Caco-2 (cell line): Measurements from ENCODE around the gene UFSP1. TPM values are rescaled to one million over a fixed set of nuclear protein-coding genes. Genes with fewer than 3 reads are reported as not detected.

Source experiments
- BruUV-seq: library from RNA; stranded (reverse); fragments of 400-500 nt; replicated peaks from 2 replicates; lab custom pipeline; 2021; lab: Mats Ljungman, UMichigan
- CTCF ChIA-PET: fragments of 300-600 bp; sonication (Branson Sonifier 250); formaldehyde crosslinking; loops from one replicate; lab custom pipeline; 2022; ENCODE audit warnings: antibody characterized with exemption; lab: Charles Lee
- POLR2A ChIA-PET: fragments of 300-600 bp; sonication (Branson Sonifier 250); formaldehyde crosslinking; loops from one replicate; lab custom pipeline; 2022; ENCODE audit warnings: antibody characterized with exemption; lab: Charles Lee
- DNase-seq, 2 experiments: peaks; one replicate each; pipeline versions ENCODE4 v3.0.0 to v3.0.0-alpha.2; 2020 to 2022
- H3K27me3 ChIP-seq: replicated peaks from 2 replicates; pipeline ENCODE4 v1.6.0; 2011; ENCODE audit warnings: low read length; ENCODE audit not compliant: control insufficient read depth, insufficient read depth
- H3K36me3 ChIP-seq: 2 replicates; pipeline ENCODE4 v1.5.1; 2011; ENCODE audit warnings: low read length; ENCODE audit not compliant: control insufficient read depth, insufficient read depth
- H3K4me1 ChIP-seq: fragments of 250-450 bp; sonication (Bioruptor Pico); 2 replicates; pipeline ENCODE4 v1.5.1; 2020; ENCODE audit warnings: mild to moderate bottlenecking
- H3K4me3 ChIP-seq: 2 replicates; pipeline ENCODE4 v1.5.1; 2011; ENCODE audit warnings: low read depth, mild to moderate bottlenecking, control low read depth, low read length
- H3K9me3 ChIP-seq: fragments of 250-450 bp; sonication (Bioruptor Pico); 2 replicates; pipeline ENCODE4 v1.5.1; 2020; ENCODE audit warnings: mild to moderate bottlenecking, moderate library complexity
- H3K27ac Mint-ChIP-seq: one replicate; pipeline ENCODE4 v1.8.0; 2022; ENCODE audit warnings: mixed read lengths; ENCODE audit not compliant: unreplicated experiment
- H3K27me3 Mint-ChIP-seq: one replicate; pipeline ENCODE4 v1.8.0; 2022; ENCODE audit warnings: mixed read lengths; ENCODE audit not compliant: insufficient read depth, unreplicated experiment
- H3K36me3 Mint-ChIP-seq: one replicate; pipeline ENCODE4 v1.8.0; 2022; ENCODE audit warnings: mild to moderate bottlenecking, mixed read lengths; ENCODE audit not compliant: insufficient read depth, unreplicated experiment
- H3K4me1 Mint-ChIP-seq: one replicate; pipeline ENCODE4 v1.8.0; 2022; ENCODE audit warnings: low read depth, mixed read lengths; ENCODE audit not compliant: unreplicated experiment
- H3K4me3 Mint-ChIP-seq: one replicate; pipeline ENCODE4 v1.8.0; 2022; ENCODE audit warnings: mild to moderate bottlenecking, moderate library complexity, mixed read lengths; ENCODE audit not compliant: unreplicated experiment
- H3K9me3 Mint-ChIP-seq: one replicate; pipeline ENCODE4 v1.8.0; 2022; ENCODE audit warnings: mixed read lengths; ENCODE audit not compliant: unreplicated experiment
- intact Hi-C: fragments of 100-400 bp; cut with micrococcal nuclease; formaldehyde crosslinking; loops from one replicate; pipeline ENCODE4 v1.10.0; 2022; ENCODE audit not compliant: unreplicated experiment
- total RNA-seq: library from RNA; stranded (reverse); gene quantifications from 2 replicates; pipeline ENCODE4 v1.2.3, GENCODE V29; 2022
- TF ChIP-seq, protein P1 (sequence below), 2 experiments: fragments of 200-600 bp in 1 of 2; IDR thresholded peaks; 1 replicate in 1 of 2; 2 replicates in 1 of 2; pipeline versions ENCODE4 v1.5.1 to v1.8.0; 2011 to 2022; ENCODE audit warnings: antibody characterized with exemption in 1 of 2, control low read depth in 1 of 2, inconsistent platforms in 1 of 2, low read depth in 1 of 2, low read length in 1 of 2, mild to moderate bottlenecking in 1 of 2, moderate library complexity in 1 of 2; ENCODE audit not compliant: insufficient read depth in 1 of 2, severe bottlenecking in 1 of 2, unreplicated experiment in 1 of 2

Gene UFSP1
- total RNA-seq, 1 experiment from 2014 or later: 4.6 TPM

DNA sequence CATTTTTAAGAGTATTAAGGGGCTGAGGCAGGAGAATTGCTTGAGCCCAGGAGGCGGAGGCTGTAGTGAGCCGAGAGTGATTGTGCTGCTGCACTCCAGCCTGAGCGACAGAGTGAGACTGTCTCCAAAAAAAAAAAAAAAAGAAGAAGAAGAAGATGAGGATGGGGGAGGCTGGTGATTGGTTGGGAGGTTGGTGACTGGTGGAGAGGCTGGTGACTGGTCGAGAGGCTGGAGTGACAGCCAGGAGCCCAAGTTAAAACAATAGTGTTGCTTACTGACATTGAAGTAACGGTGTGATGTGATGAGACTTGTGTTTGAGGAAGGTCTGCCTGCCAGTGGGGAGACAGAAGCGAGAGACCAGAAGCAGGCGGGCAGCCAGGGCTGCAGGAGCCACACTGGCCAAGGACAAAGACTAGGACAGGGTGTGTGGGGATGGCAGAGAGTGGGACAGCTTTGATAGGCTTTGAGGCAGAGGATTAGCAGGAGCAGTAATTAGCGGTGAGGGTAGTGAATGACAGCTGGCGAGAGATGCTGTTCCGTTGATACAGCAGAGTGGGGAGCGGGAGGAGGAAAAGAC lies 9.7 kb downstream of the UFSP1 start:
- TF ChIP-seq, protein P1, sequence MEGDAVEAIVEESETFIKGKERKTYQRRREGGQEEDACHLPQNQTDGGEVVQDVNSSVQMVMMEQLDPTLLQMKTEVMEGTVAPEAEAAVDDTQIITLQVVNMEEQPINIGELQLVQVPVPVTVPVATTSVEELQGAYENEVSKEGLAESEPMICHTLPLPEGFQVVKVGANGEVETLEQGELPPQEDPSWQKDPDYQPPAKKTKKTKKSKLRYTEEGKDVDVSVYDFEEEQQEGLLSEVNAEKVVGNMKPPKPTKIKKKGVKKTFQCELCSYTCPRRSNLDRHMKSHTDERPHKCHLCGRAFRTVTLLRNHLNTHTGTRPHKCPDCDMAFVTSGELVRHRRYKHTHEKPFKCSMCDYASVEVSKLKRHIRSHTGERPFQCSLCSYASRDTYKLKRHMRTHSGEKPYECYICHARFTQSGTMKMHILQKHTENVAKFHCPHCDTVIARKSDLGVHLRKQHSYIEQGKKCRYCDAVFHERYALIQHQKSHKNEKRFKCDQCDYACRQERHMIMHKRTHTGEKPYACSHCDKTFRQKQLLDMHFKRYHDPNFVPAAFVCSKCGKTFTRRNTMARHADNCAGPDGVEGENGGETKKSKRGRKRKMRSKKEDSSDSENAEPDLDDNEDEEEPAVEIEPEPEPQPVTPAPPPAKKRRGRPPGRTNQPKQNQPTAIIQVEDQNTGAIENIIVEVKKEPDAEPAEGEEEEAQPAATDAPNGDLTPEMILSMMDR (IDR thresholded peaks at IDR 0.05; ENCODE audit: insufficient read depth in 1 of 2, low read depth in 1 of 2, low read length in 1 of 2, severe bottlenecking in 1 of 2, unreplicated experiment in 1 of 2): no peak
- no peak overlapping the region for H3K4me3 Mint-ChIP-seq
- Histone ChIP-seq H3K36me3 (peaks cover 3% of the 10 kb centered on the region), H3K4me3 (no peak overlapping the region), H3K9me3 (no peaks in the 10 kb centered on the region), H3K4me1 (peaks cover 10% of the 10 kb centered on the region; the same call in 1 of the 2 replicates), H3K27me3 (no peaks in the 10 kb centered on the region)
- intact Hi-C loops: no loop called here
- no peaks in the 10 kb centered on the region for H3K27me3 Mint-ChIP-seq
- peaks cover 34% of the 10 kb centered on the region for H3K4me1 Mint-ChIP-seq
- no peak for DNase-seq
- no peak overlapping the region for H3K27ac Mint-ChIP-seq
- no TSS peak for BruUV-seq
- H3K36me3 Mint-ChIP-seq: peaks cover 97% of the 10 kb centered on the region
- POLR2A ChIA-PET: no interaction called here
- H3K9me3 Mint-ChIP-seq: no peaks in the 10 kb centered on the region
- CTCF ChIA-PET: no interaction called here

DNA sequence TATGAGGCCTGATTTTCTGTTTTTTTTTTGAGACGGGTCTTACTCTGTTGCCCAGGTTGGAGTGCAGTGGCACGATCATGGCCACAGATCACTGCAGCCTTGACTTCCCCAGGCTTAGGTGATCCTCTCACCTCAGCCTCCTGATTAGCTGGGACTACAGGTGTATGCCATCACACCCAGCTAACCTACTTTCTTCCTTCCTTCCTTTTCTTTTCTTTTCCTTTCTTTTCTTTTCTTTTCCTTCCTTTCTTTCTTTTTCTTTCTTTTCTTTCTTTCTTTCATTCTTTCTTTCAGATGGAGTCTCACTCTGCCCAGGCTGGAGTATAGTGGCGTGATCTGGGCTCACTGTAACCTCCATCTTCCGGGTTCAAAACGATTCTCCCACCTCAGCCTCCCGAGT lies 10.8 kb downstream of the UFSP1 start:
- CTCF ChIA-PET: no interaction called here
- no peak overlapping the region for H3K4me3 ChIP-seq
- intact Hi-C loops: no loop called here
- Mint-ChIP-seq H3K36me3 (peaks cover 98% of the 10 kb centered on the region), H3K27ac (no peak overlapping the region), H3K27me3 (no peaks in the 10 kb centered on the region), H3K4me1 (peaks cover 24% of the 10 kb centered on the region), H3K9me3 (no peaks in the 10 kb centered on the region), H3K4me3 (no peak overlapping the region)
- TF ChIP-seq, protein P1 (IDR thresholded peaks at IDR 0.05; ENCODE audit: insufficient read depth in 1 of 2, low read depth in 1 of 2, low read length in 1 of 2, severe bottlenecking in 1 of 2, unreplicated experiment in 1 of 2): no peak
- peaks cover 3% of the 10 kb centered on the region for H3K36me3 ChIP-seq
- BruUV-seq: no TSS peak
- H3K9me3 ChIP-seq: no peaks in the 10 kb centered on the region
- POLR2A ChIA-PET: interaction anchor here (0.6 kb wide), 1 partner anchor 17 kb away, joined by 7 read pairs; no protein-coding TSS in a partner anchor
- H3K4me1 ChIP-seq: peaks cover 10% of the 10 kb centered on the region; the same call in 1 of the 2 replicates
- H3K27me3 ChIP-seq: no peaks in the 10 kb centered on the region
- no peak for DNase-seq

DNA sequence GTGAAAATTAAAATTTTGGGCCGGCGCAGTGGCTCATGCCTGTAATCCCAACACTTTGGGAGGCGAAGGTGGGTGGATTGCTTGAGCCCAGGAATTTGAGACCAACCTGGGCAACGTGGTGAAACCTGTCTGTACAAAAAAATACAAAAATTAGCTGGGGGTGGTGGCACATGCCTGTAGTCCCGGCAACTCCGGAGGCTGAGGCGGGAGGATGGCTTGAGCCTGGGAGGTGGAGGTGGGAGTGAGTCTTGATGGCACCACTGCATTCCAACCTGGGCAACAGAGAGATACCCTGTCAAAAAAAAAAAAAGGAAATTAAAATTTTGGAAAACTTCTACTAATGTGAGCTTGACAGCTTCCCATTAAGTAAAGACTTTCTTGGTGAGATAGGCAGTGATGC lies 11.5 kb downstream of the UFSP1 start:
- H3K4me1 Mint-ChIP-seq: peaks cover 18% of the 10 kb centered on the region
- no peaks in the 10 kb centered on the region for H3K27me3 Mint-ChIP-seq
- no peak overlapping the region for H3K4me3 Mint-ChIP-seq
- H3K36me3 Mint-ChIP-seq: peaks cover 98% of the 10 kb centered on the region
- ChIA-PET POLR2A (interaction anchor here (1.4 kb wide), 1 partner anchor 11 kb away, joined by 5 read pairs; the partner anchor contains the start of gene UFSP1), CTCF (no interaction called here)
- TF ChIP-seq, protein P1 (IDR thresholded peaks at IDR 0.05; ENCODE audit: insufficient read depth in 1 of 2, low read depth in 1 of 2, low read length in 1 of 2, severe bottlenecking in 1 of 2, unreplicated experiment in 1 of 2): no peak
- Histone ChIP-seq H3K4me1 (peaks cover 10% of the 10 kb centered on the region; the same call in 1 of the 2 replicates), H3K4me3 (no peak overlapping the region), H3K9me3 (no peaks in the 10 kb centered on the region), H3K27me3 (no peaks in the 10 kb centered on the region), H3K36me3 (peaks cover 3% of the 10 kb centered on the region)
- intact Hi-C loops: no loop called here
- no TSS peak for BruUV-seq
- no peaks in the 10 kb centered on the region for H3K9me3 Mint-ChIP-seq
- DNase-seq: no peak
- H3K27ac Mint-ChIP-seq: no peak overlapping the region
